Measurements from ENCODE around the gene NCR1.
A peak's percentile ranks its signal among the peaks of the same experiment; 100 is the strongest.
"Not testable (repeated sequence)": the region's sequence is repeated elsewhere in the genome, so short reads cannot be mapped to it uniquely, and the experiment has no call there.

Gene NCR1

DNA sequence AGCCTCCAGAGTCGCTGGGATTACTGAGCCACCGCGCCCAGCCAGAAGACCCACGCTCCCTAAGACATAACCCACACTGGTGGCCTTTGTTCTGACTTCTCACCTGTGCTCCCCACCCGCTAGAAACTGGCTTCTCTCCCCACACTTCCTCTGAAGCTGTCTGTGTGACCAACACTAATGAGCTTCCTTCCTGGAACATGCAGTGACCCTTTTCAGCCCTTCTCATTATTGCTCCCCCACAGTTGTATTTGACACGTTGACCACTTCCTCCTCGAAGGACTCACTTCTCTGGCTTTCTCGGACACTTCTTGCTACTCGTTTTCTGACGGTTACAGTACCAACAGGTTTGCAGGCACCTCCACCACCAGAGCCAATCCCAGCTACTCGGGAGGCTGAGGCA lies 10.9 kb downstream of the NCR1 start:
- TF ChIP-seq CTCF (conservative IDR thresholded peaks at IDR 0.05; ENCODE audit: control insufficient read depth, insufficient read depth, low read depth, low read length) = no peak
- DNase-seq (ENCODE audit: low read depth) = no peak
- H3K4me3 ChIP-seq (ENCODE audit: control insufficient read depth, low read depth, low read length) = no peak overlapping the region

DNA sequence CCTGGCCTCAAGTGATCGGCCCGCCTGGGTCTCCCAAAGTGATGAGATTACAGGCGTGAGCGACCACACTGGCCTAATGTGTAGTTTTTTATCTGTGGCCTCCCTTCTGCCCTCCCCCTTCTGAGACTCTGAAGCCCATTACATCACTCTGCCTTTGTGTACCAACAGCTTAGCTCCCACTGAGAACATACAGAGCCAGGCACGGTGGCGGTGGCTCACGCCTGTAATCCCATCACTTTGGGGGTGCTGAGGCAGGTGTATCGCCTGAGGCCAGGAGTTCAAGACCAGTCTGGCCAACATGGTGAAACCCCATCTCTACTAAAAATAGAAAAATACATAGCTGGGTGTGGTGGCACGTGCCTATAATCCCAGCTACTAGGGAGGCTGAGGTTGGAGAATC lies 12.6 kb downstream of the NCR1 start:
- no peak for DNase-seq (ENCODE audit: low read depth)
- TF ChIP-seq CTCF (conservative IDR thresholded peaks at IDR 0.05; ENCODE audit: control insufficient read depth, insufficient read depth, low read depth, low read length) = no peak
- H3K4me3 ChIP-seq (ENCODE audit: control insufficient read depth, low read depth, low read length) = no peak overlapping the region

- not testable (repeated sequence) for DNase-seq (ENCODE audit: low read depth); H3K4me3 ChIP-seq (ENCODE audit: control insufficient read depth, low read depth, low read length)
Measured at GRCh38 chr19:54919646-54920563, 14.0 kb downstream of the NCR1 start.

DNA sequence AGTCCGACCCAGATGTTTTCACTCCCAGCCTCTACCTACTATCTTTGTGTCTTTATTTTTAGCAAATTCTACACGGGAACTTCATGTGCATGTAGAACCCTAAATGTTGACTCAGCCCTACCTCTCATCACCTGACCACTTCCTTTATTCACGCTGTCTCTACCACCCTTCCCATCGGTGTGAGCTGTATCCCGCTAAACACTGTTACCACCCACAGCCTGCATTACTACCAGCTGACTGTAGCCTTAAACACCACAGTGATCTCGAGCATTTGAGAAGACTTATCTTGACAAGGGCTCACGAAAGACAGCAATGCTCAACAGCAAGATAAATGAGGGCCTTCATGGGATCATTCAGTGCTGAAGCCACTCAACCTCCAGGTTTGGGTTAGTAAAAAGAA lies 15.1 kb downstream of the NCR1 start:
- H3K4me3 ChIP-seq (ENCODE audit: control insufficient read depth, low read depth, low read length) = no peak overlapping the region
- no peak for TF ChIP-seq CTCF (conservative IDR thresholded peaks at IDR 0.05; ENCODE audit: control insufficient read depth, insufficient read depth, low read depth, low read length)
- no peak for DNase-seq (ENCODE audit: low read depth)

DNA sequence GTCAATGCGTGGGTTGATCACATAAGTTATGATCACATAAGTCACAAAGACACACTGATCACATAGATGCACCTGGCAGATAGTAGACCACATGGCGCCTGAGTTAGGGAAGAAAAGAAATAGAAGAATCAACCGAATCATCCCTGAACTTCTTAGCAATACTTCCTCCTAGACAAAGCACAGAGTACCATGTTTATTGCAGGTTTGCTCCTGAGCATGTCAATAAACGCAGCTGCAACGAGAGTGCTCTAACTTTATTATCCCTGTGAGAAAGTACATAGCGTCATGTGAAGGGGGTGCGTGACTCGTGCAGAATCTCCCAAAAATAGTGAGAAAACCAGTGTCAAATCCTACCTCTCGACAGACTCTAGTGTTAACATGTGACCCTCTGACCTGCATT lies 17.3 kb downstream of the NCR1 start:
- no peak for TF ChIP-seq CTCF (conservative IDR thresholded peaks at IDR 0.05; ENCODE audit: control insufficient read depth, insufficient read depth, low read depth, low read length)
- no peak overlapping the region for H3K4me3 ChIP-seq (ENCODE audit: control insufficient read depth, low read depth, low read length)
- no peak for DNase-seq (ENCODE audit: low read depth)

DNA sequence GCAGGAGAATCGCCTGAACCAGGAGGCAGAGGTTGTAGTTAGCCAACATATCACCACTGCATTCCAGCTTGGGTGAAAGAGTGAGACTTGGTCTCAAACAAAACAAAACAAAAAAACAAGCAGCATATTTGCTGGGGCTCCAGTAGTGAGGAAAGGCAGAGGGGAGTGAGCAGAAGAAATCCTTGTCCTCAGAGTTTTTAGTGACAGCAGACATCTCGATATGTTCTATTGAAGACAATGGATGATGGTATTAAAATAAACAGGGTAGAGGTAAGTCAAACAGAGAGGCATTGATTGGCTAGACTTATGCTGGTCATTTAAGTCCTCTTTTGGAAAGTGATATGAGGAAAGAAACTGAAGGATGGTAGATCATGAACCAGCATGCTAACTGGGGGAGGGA lies 22.4 kb downstream of the NCR1 start:
- no peak for TF ChIP-seq CTCF (conservative IDR thresholded peaks at IDR 0.05; ENCODE audit: control insufficient read depth, insufficient read depth, low read depth, low read length)
- peak; percentile 6 for DNase-seq (ENCODE audit: low read depth)
- no peak overlapping the region for H3K4me3 ChIP-seq (ENCODE audit: control insufficient read depth, low read depth, low read length)

DNA sequence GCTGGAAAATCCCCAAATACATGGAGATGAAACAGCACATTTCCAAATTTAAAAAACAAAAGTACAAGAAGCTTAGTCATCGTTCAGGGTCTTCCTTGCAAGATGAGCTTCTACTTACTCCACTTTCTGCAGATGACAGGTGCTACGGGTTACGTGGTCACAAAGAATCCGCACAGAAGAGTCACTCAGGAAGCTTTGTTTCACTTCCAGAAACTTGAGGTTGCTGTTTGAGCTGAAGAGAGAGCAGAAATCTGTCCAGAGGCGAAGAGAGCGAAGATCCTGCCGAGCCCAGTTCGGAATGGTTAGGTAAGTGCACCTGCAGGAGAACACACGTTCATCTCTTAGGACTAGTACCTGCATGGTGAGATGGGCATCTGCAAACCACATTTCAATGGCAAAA lies 32.0 kb downstream of the NCR1 start:
- TF ChIP-seq CTCF (conservative IDR thresholded peaks at IDR 0.05; ENCODE audit: control insufficient read depth, insufficient read depth, low read depth, low read length) = no peak
- no peak overlapping the region for H3K4me3 ChIP-seq (ENCODE audit: control insufficient read depth, low read depth, low read length)
- DNase-seq (ENCODE audit: low read depth) = no peak
